ENCODE data around the gene ABCA9.

ABCA9 gene

DNA sequence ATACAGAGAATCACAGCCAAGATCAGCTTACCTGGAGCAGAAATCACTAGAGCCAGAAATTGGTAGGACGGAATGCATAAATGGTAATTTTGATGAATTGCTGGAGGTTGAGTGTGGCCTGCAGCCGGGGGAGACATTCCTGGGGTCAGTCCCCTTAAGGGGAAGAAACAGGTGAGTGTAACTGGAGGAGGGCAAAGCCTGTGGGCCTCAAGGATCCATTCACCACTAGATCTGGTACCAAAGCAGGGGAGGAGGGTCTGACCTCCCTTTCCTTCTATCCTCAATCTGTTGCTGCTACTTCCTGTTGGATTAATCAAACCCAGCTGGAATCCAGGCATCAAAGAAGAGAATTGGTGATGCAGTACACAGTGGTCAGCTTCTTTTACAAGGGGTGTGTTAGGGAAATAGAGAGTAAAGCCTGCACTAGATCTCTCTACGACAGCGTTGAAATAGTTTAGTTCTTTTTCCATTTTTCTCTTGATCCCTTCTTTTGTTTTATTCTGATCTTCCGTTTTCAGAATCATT is 8.6 kb upstream of the ABCA9 start:
- TF ChIP-seq, protein P1, sequence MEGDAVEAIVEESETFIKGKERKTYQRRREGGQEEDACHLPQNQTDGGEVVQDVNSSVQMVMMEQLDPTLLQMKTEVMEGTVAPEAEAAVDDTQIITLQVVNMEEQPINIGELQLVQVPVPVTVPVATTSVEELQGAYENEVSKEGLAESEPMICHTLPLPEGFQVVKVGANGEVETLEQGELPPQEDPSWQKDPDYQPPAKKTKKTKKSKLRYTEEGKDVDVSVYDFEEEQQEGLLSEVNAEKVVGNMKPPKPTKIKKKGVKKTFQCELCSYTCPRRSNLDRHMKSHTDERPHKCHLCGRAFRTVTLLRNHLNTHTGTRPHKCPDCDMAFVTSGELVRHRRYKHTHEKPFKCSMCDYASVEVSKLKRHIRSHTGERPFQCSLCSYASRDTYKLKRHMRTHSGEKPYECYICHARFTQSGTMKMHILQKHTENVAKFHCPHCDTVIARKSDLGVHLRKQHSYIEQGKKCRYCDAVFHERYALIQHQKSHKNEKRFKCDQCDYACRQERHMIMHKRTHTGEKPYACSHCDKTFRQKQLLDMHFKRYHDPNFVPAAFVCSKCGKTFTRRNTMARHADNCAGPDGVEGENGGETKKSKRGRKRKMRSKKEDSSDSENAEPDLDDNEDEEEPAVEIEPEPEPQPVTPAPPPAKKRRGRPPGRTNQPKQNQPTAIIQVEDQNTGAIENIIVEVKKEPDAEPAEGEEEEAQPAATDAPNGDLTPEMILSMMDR (IDR thresholded peaks at IDR 0.05), result no peak

DNA sequence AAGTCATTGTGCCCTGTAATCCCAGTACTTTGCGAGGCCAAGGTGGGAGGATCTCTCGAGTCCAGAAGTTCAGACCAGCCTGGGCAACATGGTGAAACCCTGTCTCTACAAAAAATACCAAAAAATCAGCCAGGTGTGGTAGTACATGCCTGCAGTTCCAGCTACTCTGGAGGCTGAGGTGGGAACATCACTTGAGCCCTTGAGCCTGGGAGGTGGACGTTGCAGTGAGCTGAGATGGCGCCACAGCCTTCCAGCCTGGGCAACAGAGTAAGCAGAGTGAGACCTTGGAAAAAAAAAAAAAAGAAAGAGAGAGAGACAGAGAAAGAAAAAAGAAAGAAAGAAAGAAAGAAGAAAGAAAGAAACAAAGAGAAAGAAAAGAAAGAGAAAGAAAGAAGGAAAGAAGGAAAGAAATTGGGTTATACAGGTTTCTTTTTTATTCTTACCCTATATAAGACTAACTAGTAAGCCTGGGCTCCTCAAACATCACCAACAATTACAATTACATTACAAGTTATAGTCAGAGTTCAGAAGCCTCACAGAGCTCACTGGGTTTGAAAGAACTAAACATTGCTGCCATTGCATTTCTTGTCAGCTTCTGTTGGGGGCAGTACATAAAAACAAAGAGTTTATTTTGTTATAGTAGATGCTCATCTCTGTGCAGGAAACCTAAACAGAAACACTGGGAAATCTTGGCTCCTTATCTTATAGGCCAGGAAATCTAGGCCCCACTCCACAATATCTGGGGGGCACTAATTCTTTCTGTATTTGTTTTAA is 6.7 kb upstream of the ABCA9 start:
- TF ChIP-seq, protein P1 (IDR thresholded peaks at IDR 0.05), result no peak

DNA sequence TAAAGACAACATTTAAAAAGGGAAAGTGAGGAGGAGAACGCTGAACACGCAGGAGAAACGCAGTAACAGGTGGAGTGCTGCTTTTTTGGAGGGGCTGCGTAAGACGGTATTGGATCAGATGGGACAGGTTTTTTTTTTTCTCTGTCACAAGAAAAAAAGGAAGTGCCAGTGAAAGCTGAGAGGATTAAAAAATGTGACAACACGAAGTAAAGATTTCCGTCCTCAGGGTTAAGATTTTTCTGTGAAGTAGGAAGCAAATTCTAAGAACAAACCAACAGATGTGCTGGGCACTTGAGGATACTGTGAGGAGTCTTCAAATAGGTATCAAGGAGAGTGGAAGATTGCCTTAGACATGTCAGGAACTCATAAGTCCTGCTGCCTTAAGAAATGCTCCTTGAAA is 5.8 kb upstream of the ABCA9 start:
- TF ChIP-seq, protein P1 (IDR thresholded peaks at IDR 0.05), result no peak

DNA sequence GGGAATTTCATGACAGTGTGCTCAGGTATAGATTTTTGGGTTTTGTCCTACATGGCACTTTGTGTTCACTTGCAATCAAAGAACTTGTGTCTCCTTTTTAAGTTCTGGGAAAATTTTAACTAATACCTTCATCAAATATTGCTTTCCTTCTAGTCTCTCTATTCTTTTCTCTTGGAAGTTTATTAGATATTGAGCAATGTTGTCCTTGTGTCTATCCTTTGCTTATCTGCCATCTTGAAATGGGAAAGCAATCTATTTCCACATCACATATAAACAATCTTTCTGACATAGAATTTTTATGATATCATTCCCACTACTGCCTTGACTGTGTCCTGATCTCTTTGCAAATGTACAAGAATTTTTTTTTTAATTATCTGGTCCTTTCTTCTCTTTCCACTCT is 4.4 kb upstream of the ABCA9 start:
- TF ChIP-seq, protein P1 (IDR thresholded peaks at IDR 0.05), result no peak

DNA sequence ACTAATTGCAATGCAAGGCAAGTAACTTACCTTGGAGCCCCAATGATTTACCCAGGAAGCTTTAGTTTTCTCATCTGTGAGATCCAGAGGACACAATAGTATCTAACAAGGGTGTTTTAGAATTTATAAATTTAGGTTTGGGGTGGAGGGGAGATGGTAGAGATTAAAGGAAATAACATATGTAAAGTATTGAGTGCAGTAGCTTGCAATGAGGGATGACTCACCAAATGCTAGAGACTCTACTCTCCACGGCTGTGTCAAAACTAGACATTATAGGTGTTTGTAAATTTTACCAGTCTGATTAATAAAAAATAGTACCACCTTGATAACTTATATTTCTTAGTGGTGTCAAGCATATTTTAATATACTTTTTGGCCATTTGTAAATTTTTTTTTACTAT is 3.7 kb upstream of the ABCA9 start:
- TF ChIP-seq, protein P1 (IDR thresholded peaks at IDR 0.05), result no peak

DNA sequence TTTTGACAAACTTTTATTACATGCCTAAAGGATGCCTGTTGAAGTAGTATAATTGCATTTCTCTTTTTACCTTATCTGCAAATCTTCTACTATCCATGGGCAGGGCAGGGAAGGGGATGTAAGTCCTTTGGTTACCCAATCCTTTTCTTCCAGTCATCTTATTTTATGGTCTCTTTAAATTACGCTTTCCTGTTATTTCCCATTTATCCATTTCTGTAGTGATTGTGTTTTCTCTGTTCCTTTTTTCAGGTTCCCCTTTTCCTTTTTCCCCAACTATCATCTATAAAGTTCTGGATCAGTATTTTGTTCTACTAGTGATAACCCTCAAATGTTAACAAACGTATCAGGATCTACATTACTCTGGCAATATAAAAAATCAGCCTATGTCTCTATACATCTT is 3.3 kb upstream of the ABCA9 start:
- TF ChIP-seq, protein P1 (IDR thresholded peaks at IDR 0.05), result no peak

DNA sequence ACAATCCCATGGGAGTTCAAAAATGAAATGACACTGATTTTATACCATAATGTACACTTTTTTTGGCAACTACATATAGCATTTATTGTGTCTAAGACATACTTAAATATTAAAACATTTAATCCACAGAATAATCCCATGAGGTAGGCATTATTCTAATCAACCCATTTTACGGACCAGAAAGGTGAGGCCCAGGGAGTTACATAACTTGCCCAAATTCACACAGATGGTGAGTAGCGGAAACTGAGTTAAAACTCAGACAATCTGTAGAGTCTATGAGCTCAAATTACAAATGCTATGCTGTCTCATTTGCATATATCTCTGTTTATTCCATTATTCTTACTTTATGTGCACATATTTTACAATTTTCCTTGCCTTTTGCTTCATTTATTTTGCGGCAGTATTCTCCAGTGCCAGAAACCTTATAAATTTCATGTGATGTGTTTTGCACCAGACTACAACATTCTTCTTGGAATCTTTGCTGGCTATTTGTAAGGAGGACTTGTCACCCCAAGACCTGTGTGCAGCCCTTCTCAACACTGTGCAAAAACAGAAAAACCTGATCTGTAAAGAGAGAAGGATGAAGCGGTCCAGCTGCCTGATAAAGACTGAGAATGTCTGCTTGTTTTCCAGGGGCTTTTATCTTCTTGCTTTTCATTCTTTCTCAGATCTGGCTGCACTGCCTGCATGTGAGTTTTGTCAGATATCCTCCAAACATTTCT is 2.3 kb upstream of the ABCA9 start:
- TF ChIP-seq, protein P1 (IDR thresholded peaks at IDR 0.05), result no peak

All from LNCAP (cell line).